Neuronal stem cell (in vitro differentiated cells): ENCODE data around the gene ZNF644.

Experiments
- DNase-seq: peaks from one replicate; pipeline ENCODE4 v3.0.0-alpha.2; 2013; ENCODE audit warnings: low spot score
- H2AFZ ChIP-seq: one replicate; pipeline ENCODE4 v1.6.1; 2013; ENCODE audit warnings: mild to moderate bottlenecking, low read length, inconsistent platforms
- H2AK5ac ChIP-seq: 2 replicates; pipeline ENCODE4 v1.6.1; 2013; ENCODE audit warnings: low read depth, mild to moderate bottlenecking, inconsistent platforms, low read length, moderate library complexity, mixed read lengths
- H2BK120ac ChIP-seq: 2 replicates; pipeline ENCODE4 v1.6.1; 2013; ENCODE audit warnings: low read depth, mild to moderate bottlenecking, inconsistent platforms, low read length, moderate library complexity, mixed read lengths
- H2BK12ac ChIP-seq: one replicate; pipeline ENCODE4 v1.6.1; 2013; ENCODE audit warnings: low read length, inconsistent platforms
- H2BK15ac ChIP-seq: 2 replicates; pipeline ENCODE4 v1.6.1; 2013; ENCODE audit warnings: mild to moderate bottlenecking, low read length, inconsistent platforms, mixed read lengths
- H2BK5ac ChIP-seq: one replicate; pipeline ENCODE4 v1.6.1; 2013; ENCODE audit warnings: inconsistent platforms, mild to moderate bottlenecking, low read length, moderate library complexity
- H3K14ac ChIP-seq: one replicate; pipeline ENCODE4 v1.6.1; 2013; ENCODE audit warnings: low read length, inconsistent platforms
- H3K18ac ChIP-seq: 2 replicates; pipeline ENCODE4 v1.6.1; 2013; ENCODE audit warnings: low read length, inconsistent platforms
- H3K23ac ChIP-seq: 2 replicates; pipeline ENCODE4 v1.6.1; 2013; ENCODE audit warnings: low read depth, mild to moderate bottlenecking, mixed read lengths, low read length, inconsistent platforms; ENCODE audit not compliant: poor library complexity
- H3K27ac ChIP-seq: replicated peaks from 3 replicates; pipeline ENCODE4 v1.5.1; 2013; ENCODE audit warnings: low read length, inconsistent platforms
- H3K27me3 ChIP-seq, 3 experiments: 2 replicates each; pipeline ENCODE4 v1.6.1; 2013; ENCODE audit warnings: low read length in 3 of 3, mild to moderate bottlenecking in 2 of 3, inconsistent platforms in 1 of 3, low read depth in 1 of 3, mixed read lengths in 1 of 3, moderate library complexity in 1 of 3; ENCODE audit not compliant: control insufficient read depth in 3 of 3, insufficient read depth in 3 of 3
- H3K36me3 ChIP-seq, 2 donors: replicated peaks in 1 of 2; 2 replicates each; pipeline ENCODE4 v1.6.1; 2013; ENCODE audit warnings: low read length in 2 of 2; ENCODE audit not compliant: control insufficient read depth in 2 of 2, insufficient read depth in 2 of 2
- H3K4ac ChIP-seq: 2 replicates; pipeline ENCODE4 v1.6.1; 2013; ENCODE audit warnings: inconsistent platforms, mild to moderate bottlenecking, low read length, moderate library complexity
- H3K4me1 ChIP-seq, 2 donors: 1 replicate in 1 of 2; 2 replicates in 1 of 2; pipeline ENCODE4 v1.6.1; 2013; ENCODE audit warnings: low read length in 2 of 2, low read depth in 1 of 2; ENCODE audit not compliant: control insufficient read depth in 2 of 2, insufficient read depth in 1 of 2
- H3K4me2 ChIP-seq: one replicate; pipeline ENCODE4 v1.6.1; 2013; ENCODE audit warnings: mild to moderate bottlenecking, low read length, inconsistent platforms; ENCODE audit not compliant: insufficient read depth, poor library complexity, severe bottlenecking
- H3K4me3 ChIP-seq, 2 donors: 2 replicates each; pipeline ENCODE4 v1.5.1; 2013; ENCODE audit warnings: low read length in 2 of 2, mild to moderate bottlenecking in 2 of 2, inconsistent platforms in 1 of 2, moderate library complexity in 1 of 2
- H3K79me1 ChIP-seq: one replicate; pipeline ENCODE4 v1.6.1; 2013; ENCODE audit warnings: low read depth, mild to moderate bottlenecking, inconsistent platforms, low read length, moderate library complexity
- H3K9ac ChIP-seq: one replicate; pipeline ENCODE4 v1.6.1; 2013; ENCODE audit warnings: mild to moderate bottlenecking, low read depth, low read length, inconsistent platforms; ENCODE audit not compliant: poor library complexity
- H3K9me3 ChIP-seq, 2 donors: replicated peaks in 1 of 2; 2 replicates each; pipeline versions ENCODE3 to v1.6.1; 2013; ENCODE audit warnings: low read length in 2 of 2, mild to moderate bottlenecking in 2 of 2, inconsistent platforms in 1 of 2, low read depth in 1 of 2, mixed read lengths in 1 of 2, moderate library complexity in 1 of 2; ENCODE audit not compliant: control insufficient read depth in 2 of 2, insufficient read depth in 1 of 2
- H4K8ac ChIP-seq: one replicate; pipeline ENCODE4 v1.6.1; 2013; ENCODE audit warnings: low read depth, mild to moderate bottlenecking, inconsistent platforms, low read length, moderate library complexity
- H4K91ac ChIP-seq: one replicate; pipeline ENCODE4 v1.6.1; 2013; ENCODE audit warnings: low read length, low read depth, mild to moderate bottlenecking, inconsistent platforms; ENCODE audit not compliant: poor library complexity
- WGBS, 2 donors: extraction: QIAGEN DNeasy Blood & Tissue Kit; methylation state at CpG; one replicate each; pipeline ENCODE4 v1.1.7; 2013; ENCODE audit warnings: missing lambda C conversion rate in 2 of 2, mixed read lengths in 1 of 2; ENCODE audit not compliant: insufficient read length in 2 of 2, insufficient replicate concordance in 1 of 2; ENCODE audit errors: extremely low coverage in 2 of 2; 5-methylcytosine and 5-hydroxymethylcytosine counted together

Gene ZNF644

DNA sequence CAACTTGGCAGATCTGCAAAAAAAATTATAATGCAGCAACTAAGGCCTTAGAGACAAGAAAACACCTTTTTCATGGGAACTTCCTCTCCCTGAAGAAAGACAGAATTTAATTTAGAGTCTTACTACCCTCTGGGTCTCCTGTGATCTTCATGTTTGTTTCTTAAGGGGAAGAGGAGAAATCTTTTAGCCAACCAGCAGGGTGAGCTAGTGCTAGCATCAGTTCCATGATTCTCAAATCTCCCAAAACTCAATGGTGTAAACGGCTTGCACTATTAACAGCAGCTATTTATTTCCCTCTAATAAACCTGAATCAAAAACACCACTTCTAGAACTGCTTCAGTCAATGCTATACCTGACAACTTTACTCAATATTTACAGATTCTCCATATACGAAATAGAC is 3.8 kb downstream of the ZNF644 start:
- no peak overlapping the region for H4K8ac ChIP-seq
- no peak overlapping the region for H3K18ac ChIP-seq
- no peak overlapping the region for H3K4me2 ChIP-seq
- no peak overlapping the region for H2AK5ac ChIP-seq
- H4K91ac ChIP-seq, result no peak overlapping the region
- H2AFZ ChIP-seq, result no peak overlapping the region
- H3K14ac ChIP-seq, result no peak overlapping the region
- H2BK120ac ChIP-seq, result no peak overlapping the region
- peaks cover 0 to 61% of the 10 kb centered on the region in 2 donors for H3K36me3 ChIP-seq
- no peaks in the 10 kb centered on the region for H3K79me1 ChIP-seq
- no peak overlapping the region for H3K4ac ChIP-seq
- H3K27ac ChIP-seq, result no peak overlapping the region
- H3K9me3 ChIP-seq, result peaks cover 0 to 15% of the 10 kb centered on the region in 2 donors
- no CpG with 5 or more reads among the region's 2 CpGs for WGBS, 2 donors
- no peak overlapping the region for H3K23ac ChIP-seq
- H3K4me3 ChIP-seq, result no peak overlapping the region
- H2BK12ac ChIP-seq, result no peak overlapping the region
- no peak overlapping the region for H3K9ac ChIP-seq
- H2BK15ac ChIP-seq, result no peak overlapping the region
- H2BK5ac ChIP-seq, result no peak overlapping the region
- no peak for DNase-seq
- H3K27me3 ChIP-seq, result no peaks in the 10 kb centered on the region
- H3K4me1 ChIP-seq, result peaks cover 7 to 9% of the 10 kb centered on the region in 2 donors

DNA sequence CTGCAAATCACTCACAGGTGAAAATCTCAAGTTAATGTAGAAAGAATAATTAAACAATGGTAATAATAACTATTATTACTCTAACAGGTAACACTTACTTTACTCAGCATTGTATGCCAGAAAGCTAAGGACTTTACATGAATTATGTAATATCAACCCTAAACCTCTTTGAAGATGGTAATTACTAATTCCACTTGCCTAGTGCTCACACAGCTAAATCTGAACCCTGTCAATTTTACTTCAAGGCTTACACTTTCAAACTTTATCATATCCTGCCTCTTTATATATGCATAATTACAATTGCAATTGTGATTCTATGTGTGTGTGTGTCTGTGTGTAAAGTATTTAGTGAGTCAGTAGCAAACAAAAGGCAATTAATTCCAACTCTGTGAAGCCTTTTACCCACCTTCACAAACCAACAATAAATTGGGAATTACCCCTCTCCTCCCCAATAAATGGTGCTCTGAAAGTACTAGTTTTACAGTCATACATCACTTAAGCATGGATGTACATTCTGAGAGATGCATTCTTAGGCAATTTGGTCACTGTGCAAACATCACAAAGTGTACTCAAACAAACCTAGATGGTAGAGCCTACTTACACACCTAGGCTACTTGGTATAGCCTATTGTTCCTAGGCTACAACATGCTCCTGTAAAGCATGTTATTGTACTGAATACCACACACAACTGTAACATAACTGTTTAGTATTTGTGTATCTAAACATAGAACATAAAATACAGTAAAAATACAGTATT is 5.9 kb downstream of the ZNF644 start:
- H3K23ac ChIP-seq, result no peak overlapping the region
- no peak overlapping the region for H3K4me2 ChIP-seq
- H4K8ac ChIP-seq, result no peak overlapping the region
- H3K9me3 ChIP-seq, result peaks cover 0 to 15% of the 10 kb centered on the region in 2 donors
- H2BK12ac ChIP-seq, result no peak overlapping the region
- peaks cover 6 to 7% of the 10 kb centered on the region in 2 donors for H3K4me1 ChIP-seq
- no peak overlapping the region for H2BK120ac ChIP-seq
- no peak overlapping the region for H3K14ac ChIP-seq
- H3K27me3 ChIP-seq, result no peaks in the 10 kb centered on the region
- H3K9ac ChIP-seq, result no peak overlapping the region
- H3K36me3 ChIP-seq, result peaks cover 0 to 78% of the 10 kb centered on the region in 2 donors
- no peak overlapping the region for H3K27ac ChIP-seq
- no peak overlapping the region for H2BK15ac ChIP-seq
- no peak overlapping the region for H3K4ac ChIP-seq
- H2AFZ ChIP-seq, result no peak overlapping the region
- H3K18ac ChIP-seq, result no peak overlapping the region
- H4K91ac ChIP-seq, result no peak overlapping the region
- no peak overlapping the region for H2AK5ac ChIP-seq
- no peaks in the 10 kb centered on the region for H3K79me1 ChIP-seq
- no peak for DNase-seq
- no peak overlapping the region for H3K4me3 ChIP-seq
- H2BK5ac ChIP-seq, result no peak overlapping the region

DNA sequence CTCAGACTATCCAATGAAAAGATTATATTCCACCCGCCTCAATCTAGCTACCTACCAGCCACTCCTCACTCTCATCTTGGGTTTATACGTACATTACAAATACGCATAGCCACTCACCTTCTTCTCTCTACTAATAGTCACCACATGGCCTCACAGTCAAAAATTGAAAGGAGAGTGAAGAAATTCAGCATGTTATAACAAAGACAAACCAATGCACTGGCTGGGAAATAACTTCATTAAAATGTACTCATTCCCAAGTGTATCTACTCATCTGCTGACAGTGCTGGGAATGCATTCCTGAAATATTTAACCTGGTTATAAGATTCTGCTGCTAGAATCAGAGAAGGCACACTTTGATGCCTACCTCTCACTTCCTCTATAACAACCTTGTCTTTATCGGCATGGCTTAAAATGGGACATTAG is 6.5 kb downstream of the ZNF644 start:
- peaks cover 6 to 7% of the 10 kb centered on the region in 2 donors for H3K4me1 ChIP-seq
- DNase-seq, result no peak

DNA sequence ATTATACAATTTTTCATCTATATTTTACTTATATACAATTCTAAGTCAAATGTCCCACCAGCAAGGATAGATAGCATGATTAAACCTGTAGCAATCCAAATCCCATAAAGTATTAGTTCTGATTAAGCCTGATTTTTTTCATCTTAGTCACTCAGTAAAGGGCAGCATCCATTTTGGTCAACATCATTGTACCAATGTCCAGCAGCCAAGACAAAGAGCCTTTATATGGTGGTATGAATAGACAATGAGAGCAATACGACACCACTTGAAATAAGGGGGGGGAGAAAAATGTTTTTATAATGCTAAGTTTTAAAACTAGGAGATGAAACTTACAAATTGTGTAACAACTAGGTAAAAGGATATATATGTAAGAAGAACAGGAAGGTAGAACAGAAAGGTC is 7.4 kb downstream of the ZNF644 start:
- WGBS, 2 donors, result no CpG with 5 or more reads among the region's 1 CpG
- Histone ChIP-seq H3K4me2 (no peak overlapping the region), H3K9ac (no peak overlapping the region), H3K36me3 (peaks cover 0 to 70% of the 10 kb centered on the region in 2 donors), H3K79me1 (no peaks in the 10 kb centered on the region), H2BK12ac (no peak overlapping the region), H3K27me3 (no peaks in the 10 kb centered on the region), H3K9me3 (peaks cover 0 to 15% of the 10 kb centered on the region in 2 donors), H2AK5ac (no peak overlapping the region), H2BK5ac (no peak overlapping the region), H2AFZ (no peak overlapping the region), H3K4me1 (peaks cover 1 to 6% of the 10 kb centered on the region in 2 donors), H3K14ac (no peak overlapping the region), H2BK15ac (no peak overlapping the region), H3K18ac (no peak overlapping the region), H3K4ac (no peak overlapping the region), H4K8ac (no peak overlapping the region), H3K23ac (no peak overlapping the region), H4K91ac (no peak overlapping the region), H2BK120ac (no peak overlapping the region), H3K27ac (no peak overlapping the region), H3K4me3 (no peak overlapping the region)
- no peak for DNase-seq

More for the DNA sequence above, 6.5 kb downstream of the ZNF644 start:
- H2AFZ ChIP-seq, result no peak overlapping the region
- H2BK120ac ChIP-seq, result no peak overlapping the region
- no peak overlapping the region for H3K4me3 ChIP-seq
- H3K27ac ChIP-seq, result peak overlapping the region; percentile 31
- peaks cover 0 to 15% of the 10 kb centered on the region in 2 donors for H3K9me3 ChIP-seq
- no peak overlapping the region for H3K23ac ChIP-seq
- no CpG with 5 or more reads among the region's 4 CpGs for WGBS, 2 donors
- H4K91ac ChIP-seq, result no peak overlapping the region
- no peak overlapping the region for H2BK12ac ChIP-seq
- H3K79me1 ChIP-seq, result no peaks in the 10 kb centered on the region
- no peak overlapping the region for H3K4ac ChIP-seq
- no peak overlapping the region for H2BK5ac ChIP-seq
- no peak overlapping the region for H3K18ac ChIP-seq
- no peak overlapping the region for H3K4me2 ChIP-seq
- no peak overlapping the region for H4K8ac ChIP-seq
- no peak overlapping the region for H3K9ac ChIP-seq
- H2AK5ac ChIP-seq, result no peak overlapping the region
- no peak overlapping the region for H2BK15ac ChIP-seq
- no peak overlapping the region for H3K14ac ChIP-seq
- peaks cover 0 to 77% of the 10 kb centered on the region in 2 donors for H3K36me3 ChIP-seq
- no peaks in the 10 kb centered on the region for H3K27me3 ChIP-seq
